ENCODE results near the gene CNTNAP5. TPM values are rescaled to one million over a fixed set of nuclear protein-coding genes. Genes with fewer than 3 reads are reported as not detected.

CNTNAP5 gene
- total RNA-seq, 1 donor from 2014 or later = not detected

GRCh38 chr2:124692216-124692615, 667.1 kb downstream of the CNTNAP5 start:
- H3K27ac ChIP-seq = no peak overlapping the region
- H3K9me3 ChIP-seq (ENCODE audit: low read depth) = no peaks in the 10 kb centered on the region
- H2AFZ ChIP-seq (replicated peaks) = no peak overlapping the region
- Mint-ChIP-seq H3K36me3 (no peaks in the 10 kb centered on the region), H3K27ac (no peak overlapping the region), H3K4me1 (no peaks in the 10 kb centered on the region), H3K27me3 (ENCODE audit: insufficient read depth, low read depth) (no peaks in the 10 kb centered on the region), H3K4me3 (no peak overlapping the region), H3K9me3 (peaks cover 5% of the 10 kb centered on the region)
- no peaks in the 10 kb centered on the region for H3K27me3 ChIP-seq
- H3K4me2 ChIP-seq = no peak overlapping the region
- no peak for TF ChIP-seq EZH2 (IDR thresholded peaks at IDR 0.05)
- TF ChIP-seq EZH2phosphoT487 (IDR thresholded peaks at IDR 0.05) = no peak
- TF ChIP-seq CTCF (IDR thresholded peaks at IDR 0.05) = no peak
- H4K20me1 ChIP-seq (ENCODE audit: low read depth) = no peaks in the 10 kb centered on the region
- H3K9ac ChIP-seq = no peak overlapping the region
- no peak for DNase-seq (ENCODE audit: low spot score)
- H3K4me3 ChIP-seq = no peak overlapping the region
- H3F3A ChIP-seq (ENCODE audit: low read depth) = no peaks in the 10 kb centered on the region
- H3K79me2 ChIP-seq (ENCODE audit: low read depth) = no peaks in the 10 kb centered on the region
- no peaks in the 10 kb centered on the region for H3K36me3 ChIP-seq
- H3K4me1 ChIP-seq = no peaks in the 10 kb centered on the region

GRCh38 chr2:124692707-124693106, 667.6 kb downstream of the CNTNAP5 start:
- no peak for DNase-seq (ENCODE audit: low spot score)
- Histone ChIP-seq H3K27ac (no peak overlapping the region), H3K4me3 (no peak overlapping the region), H3K4me2 (no peak overlapping the region), H3F3A (ENCODE audit: low read depth) (no peaks in the 10 kb centered on the region), H3K9ac (no peak overlapping the region), H3K9me3 (ENCODE audit: low read depth) (no peaks in the 10 kb centered on the region), H3K79me2 (ENCODE audit: low read depth) (no peaks in the 10 kb centered on the region), H3K36me3 (no peaks in the 10 kb centered on the region), H2AFZ (replicated peaks) (no peak overlapping the region), H3K27me3 (no peaks in the 10 kb centered on the region), H4K20me1 (ENCODE audit: low read depth) (no peaks in the 10 kb centered on the region), H3K4me1 (no peaks in the 10 kb centered on the region)
- H3K9me3 Mint-ChIP-seq = peaks cover 5% of the 10 kb centered on the region
- H3K4me3 Mint-ChIP-seq = no peak overlapping the region
- no peaks in the 10 kb centered on the region for H3K36me3 Mint-ChIP-seq
- H3K27me3 Mint-ChIP-seq (ENCODE audit: insufficient read depth, low read depth) = no peaks in the 10 kb centered on the region
- H3K27ac Mint-ChIP-seq = no peak overlapping the region
- H3K4me1 Mint-ChIP-seq = no peaks in the 10 kb centered on the region
- TF ChIP-seq CTCF (IDR thresholded peaks at IDR 0.05) (no peak), EZH2 (IDR thresholded peaks at IDR 0.05) (no peak), EZH2phosphoT487 (IDR thresholded peaks at IDR 0.05) (no peak)

DNA sequence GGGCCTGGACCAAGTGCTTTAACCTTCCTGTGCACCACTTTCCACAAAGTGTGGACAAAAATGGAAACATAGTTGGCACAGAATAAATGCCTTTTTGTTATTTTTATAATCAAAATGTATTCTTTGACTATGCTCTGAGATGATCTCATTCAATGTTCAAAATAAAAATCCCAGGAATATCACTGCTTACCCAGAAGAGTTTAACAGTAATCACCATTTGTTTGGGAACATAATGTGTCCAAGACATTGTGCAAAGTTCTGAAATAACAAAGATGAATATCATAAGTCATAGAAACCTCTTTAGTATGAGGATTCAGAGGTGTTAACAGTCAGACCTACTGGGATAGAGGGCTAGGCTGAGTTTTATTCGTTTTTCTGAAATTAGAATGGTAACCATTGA, 668.1 kb downstream of the CNTNAP5 start:
- H3K27me3 Mint-ChIP-seq (ENCODE audit: insufficient read depth, low read depth) = no peaks in the 10 kb centered on the region

More for the DNA sequence above, 668.1 kb downstream of the CNTNAP5 start:
- H3K27me3 ChIP-seq = no peaks in the 10 kb centered on the region
- H3K9ac ChIP-seq = no peak overlapping the region
- no peaks in the 10 kb centered on the region for H3K9me3 ChIP-seq (ENCODE audit: low read depth)
- Mint-ChIP-seq H3K4me3 (no peak overlapping the region), H3K36me3 (no peaks in the 10 kb centered on the region), H3K27ac (no peak overlapping the region), H3K9me3 (peaks cover 5% of the 10 kb centered on the region), H3K4me1 (no peaks in the 10 kb centered on the region)
- TF ChIP-seq CTCF (IDR thresholded peaks at IDR 0.05) (no peak), EZH2 (IDR thresholded peaks at IDR 0.05) (no peak), EZH2phosphoT487 (IDR thresholded peaks at IDR 0.05) (no peak)
- H3K4me1 ChIP-seq = no peaks in the 10 kb centered on the region
- no peak for DNase-seq (ENCODE audit: low spot score)
- H3K4me2 ChIP-seq = no peak overlapping the region
- no peaks in the 10 kb centered on the region for H4K20me1 ChIP-seq (ENCODE audit: low read depth)
- no peak overlapping the region for H2AFZ ChIP-seq (replicated peaks)
- H3F3A ChIP-seq (ENCODE audit: low read depth) = no peaks in the 10 kb centered on the region
- H3K27ac ChIP-seq = no peak overlapping the region
- H3K36me3 ChIP-seq = no peaks in the 10 kb centered on the region
- no peaks in the 10 kb centered on the region for H3K79me2 ChIP-seq (ENCODE audit: low read depth)
- H3K4me3 ChIP-seq = no peak overlapping the region
